NB4 (cell line): Measurements from ENCODE around the gene TRABD2B.

Source experiments
- CTCF ChIP-seq: IDR thresholded peaks from one replicate; pipeline ENCODE4 v1.5.1; 2012; ENCODE audit warnings: low read depth, low read length
- MAX ChIP-seq: IDR thresholded peaks from 2 replicates; pipeline ENCODE4 v1.6.1; 2011; ENCODE audit warnings: low read depth, low read length
- MYC ChIP-seq: IDR thresholded peaks from 2 replicates; pipeline ENCODE4 v1.6.1; 2011; ENCODE audit warnings: low read depth, low read length
- POLR2A ChIP-seq: IDR thresholded peaks from 2 replicates; pipeline ENCODE4 v1.6.1; 2011; ENCODE audit warnings: mild to moderate bottlenecking; ENCODE audit not compliant: insufficient read length; ENCODE audit errors: extremely low read depth

GRCh38 chr1:47717341-47717740, 279.8 kb downstream of the TRABD2B start:
- no peak for TF ChIP-seq CTCF
- no peak for TF ChIP-seq POLR2A
- no peak for TF ChIP-seq MYC
- no peak for TF ChIP-seq MAX
